PC-9 (cell line): ENCODE results near the gene ADCY2. TPM values are rescaled to one million over a fixed set of nuclear protein-coding genes. Genes with fewer than 3 reads are reported as not detected.

Experiments used
- BruUV-seq: library from RNA; stranded (reverse); fragments of 400-500 nt; replicated peaks from 2 replicates; lab custom pipeline; 2021; lab: Mats Ljungman, UMichigan
- CTCF ChIA-PET: fragments of 300-600 bp; sonication (Branson Sonifier 250); formaldehyde crosslinking; loops from one replicate; lab custom pipeline; 2022; ENCODE audit warnings: antibody characterized with exemption; lab: Charles Lee
- POLR2A ChIA-PET: fragments of 300-600 bp; sonication (Branson Sonifier 250); formaldehyde crosslinking; loops from one replicate; lab custom pipeline; 2022; ENCODE audit warnings: antibody characterized with exemption; ENCODE audit not compliant: unreplicated experiment; lab: Charles Lee
- DNase-seq, 2 experiments: peaks; one replicate each; pipeline versions ENCODE4 v3.0.0 to v3.0.0-alpha.2; 2015 to 2022; ENCODE audit warnings: mixed read lengths in 1 of 2
- H2AFZ ChIP-seq: fragments of 200-600 bp; sonication (generic); 2 replicates; pipeline ENCODE4 v1.8.1; 2017; ENCODE audit warnings: antibody characterized with exemption
- H3F3A ChIP-seq: fragments of 200-600 bp; sonication (generic); 2 replicates; pipeline ENCODE4 v1.8.1; 2017; ENCODE audit warnings: antibody characterized with exemption, mild to moderate bottlenecking, low read depth; ENCODE audit not compliant: insufficient read depth
- H3K27ac ChIP-seq: fragments of 200-600 bp; sonication (generic); 2 replicates; pipeline ENCODE4 v1.6.1; 2016; ENCODE audit warnings: mixed run types
- H3K27me3 ChIP-seq: fragments of 200-600 bp; sonication (generic); 2 replicates; pipeline ENCODE4 v1.6.1; 2016; ENCODE audit warnings: low read depth, mixed run types; ENCODE audit not compliant: insufficient read depth
- H3K36me3 ChIP-seq: fragments of 200-600 bp; sonication (generic); 2 replicates; pipeline ENCODE4 v1.6.1; 2016; ENCODE audit warnings: low read depth, mixed run types
- H3K4me1 ChIP-seq: fragments of 200-600 bp; sonication (generic); replicated peaks from 2 replicates; pipeline ENCODE4 v1.6.1; 2016; ENCODE audit warnings: mixed run types; ENCODE audit not compliant: insufficient read depth
- H3K4me2 ChIP-seq: fragments of 200-600 bp; sonication (generic); 2 replicates; pipeline ENCODE4 v1.6.1; 2017; ENCODE audit warnings: mixed run types
- H3K4me3 ChIP-seq: fragments of 200-600 bp; sonication (generic); 2 replicates; pipeline ENCODE4 v1.6.1; 2016; ENCODE audit warnings: mixed run types
- H3K79me2 ChIP-seq: fragments of 200-600 bp; sonication (generic); 2 replicates; pipeline ENCODE4 v1.6.1; 2017; ENCODE audit warnings: low read depth, mixed run types
- H3K9me2 ChIP-seq: fragments of 200-600 bp; sonication (generic); 2 replicates; pipeline ENCODE4 v1.8.1; 2017; ENCODE audit warnings: mild to moderate bottlenecking; ENCODE audit not compliant: insufficient read depth
- H3K9me3 ChIP-seq: fragments of 200-600 bp; sonication (generic); 2 replicates; pipeline ENCODE4 v1.8.1; 2016; ENCODE audit warnings: low read depth; ENCODE audit not compliant: insufficient read depth
- H4K20me1 ChIP-seq: fragments of 200-600 bp; sonication (generic); 2 replicates; pipeline ENCODE4 v1.8.1; 2017; ENCODE audit not compliant: insufficient read depth
- EZH2 ChIP-seq: fragments of 200-600 bp; sonication (generic); IDR thresholded peaks from 2 replicates; pipeline ENCODE4 v1.8.0; 2017; ENCODE audit warnings: antibody characterized with exemption, low read depth
- intact Hi-C: fragments of 100-400 bp; cut with micrococcal nuclease; formaldehyde crosslinking; loops from one replicate; pipeline ENCODE4 v1.10.0; 2022; ENCODE audit not compliant: unreplicated experiment
- total RNA-seq: library from RNA; stranded (reverse); gene quantifications from 2 replicates; pipeline ENCODE4 v1.2.3, GENCODE V29; 2021
- TF ChIP-seq, protein P1 (sequence below): fragments of 200-600 bp; sonication (generic); conservative IDR thresholded peaks from 2 replicates; pipeline ENCODE4 v1.6.1; 2017; ENCODE audit warnings: mixed run types, antibody characterized with exemption, mild to moderate bottlenecking, moderate library complexity

ADCY2 gene
- total RNA-seq, 1 experiment from 2014 or later: not detected

DNA sequence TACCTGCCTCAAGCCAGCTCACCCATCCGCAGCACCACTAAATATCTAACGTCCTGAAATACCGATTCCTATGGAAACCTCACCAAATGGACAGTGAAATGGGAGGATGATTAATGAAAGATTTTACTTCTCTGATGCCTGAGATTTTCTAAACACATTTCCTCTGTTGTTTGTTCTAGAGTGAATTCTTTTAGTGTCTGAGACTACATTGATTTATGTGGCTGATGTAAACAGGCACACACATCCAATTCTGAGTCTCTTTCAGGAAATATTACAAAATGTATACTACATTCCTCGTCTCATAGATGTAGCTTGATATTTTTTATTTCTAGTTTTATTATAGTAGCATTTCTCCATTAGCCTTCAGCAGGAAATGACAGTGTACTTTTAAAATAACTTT is 20.5 kb upstream of the ADCY2 start:
- no peaks in the 10 kb centered on the region for H3K9me3 ChIP-seq
- no peaks in the 10 kb centered on the region for H3K36me3 ChIP-seq
- no peaks in the 10 kb centered on the region for H3F3A ChIP-seq
- H3K4me2 ChIP-seq: no peak overlapping the region
- H3K4me3 ChIP-seq: no peak overlapping the region
- TF ChIP-seq, protein P1, sequence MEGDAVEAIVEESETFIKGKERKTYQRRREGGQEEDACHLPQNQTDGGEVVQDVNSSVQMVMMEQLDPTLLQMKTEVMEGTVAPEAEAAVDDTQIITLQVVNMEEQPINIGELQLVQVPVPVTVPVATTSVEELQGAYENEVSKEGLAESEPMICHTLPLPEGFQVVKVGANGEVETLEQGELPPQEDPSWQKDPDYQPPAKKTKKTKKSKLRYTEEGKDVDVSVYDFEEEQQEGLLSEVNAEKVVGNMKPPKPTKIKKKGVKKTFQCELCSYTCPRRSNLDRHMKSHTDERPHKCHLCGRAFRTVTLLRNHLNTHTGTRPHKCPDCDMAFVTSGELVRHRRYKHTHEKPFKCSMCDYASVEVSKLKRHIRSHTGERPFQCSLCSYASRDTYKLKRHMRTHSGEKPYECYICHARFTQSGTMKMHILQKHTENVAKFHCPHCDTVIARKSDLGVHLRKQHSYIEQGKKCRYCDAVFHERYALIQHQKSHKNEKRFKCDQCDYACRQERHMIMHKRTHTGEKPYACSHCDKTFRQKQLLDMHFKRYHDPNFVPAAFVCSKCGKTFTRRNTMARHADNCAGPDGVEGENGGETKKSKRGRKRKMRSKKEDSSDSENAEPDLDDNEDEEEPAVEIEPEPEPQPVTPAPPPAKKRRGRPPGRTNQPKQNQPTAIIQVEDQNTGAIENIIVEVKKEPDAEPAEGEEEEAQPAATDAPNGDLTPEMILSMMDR: no peak
- no peak for TF ChIP-seq EZH2
- no peak overlapping the region for H2AFZ ChIP-seq
- POLR2A ChIA-PET: no interaction called here
- H3K27me3 ChIP-seq: peaks cover 18% of the 10 kb centered on the region; the same call in 1 of the 2 replicates
- H3K9me2 ChIP-seq: no peaks in the 10 kb centered on the region
- no peaks in the 10 kb centered on the region for H4K20me1 ChIP-seq
- intact Hi-C loops: no loop called here
- H3K4me1 ChIP-seq: no peaks in the 10 kb centered on the region
- no peak overlapping the region for H3K27ac ChIP-seq
- CTCF ChIA-PET: no interaction called here
- no TSS peak for BruUV-seq
- H3K79me2 ChIP-seq: no peaks in the 10 kb centered on the region
- no peak for DNase-seq

DNA sequence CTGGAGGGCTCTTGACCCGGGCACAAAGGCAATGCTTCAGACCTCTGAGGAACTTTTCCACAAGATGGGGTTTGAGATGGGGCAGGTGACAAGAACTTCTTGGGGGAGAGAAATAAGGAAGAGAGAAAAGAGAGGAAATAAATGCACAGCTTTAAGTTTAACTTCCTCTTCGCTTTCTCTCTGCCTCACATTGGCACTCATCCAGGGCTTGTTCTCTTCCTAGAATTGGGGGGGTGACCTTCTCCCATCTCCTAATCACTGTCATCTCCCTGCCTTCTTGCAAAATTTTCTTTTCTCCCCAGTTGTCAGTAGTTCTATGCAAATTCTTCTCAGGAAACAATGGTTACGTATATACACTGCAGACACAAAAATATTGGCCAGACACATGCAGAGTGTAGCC is 19.1 kb upstream of the ADCY2 start:
- no peak overlapping the region for H2AFZ ChIP-seq
- no peaks in the 10 kb centered on the region for H4K20me1 ChIP-seq
- H3K4me1 ChIP-seq: no peaks in the 10 kb centered on the region
- H3K4me3 ChIP-seq: no peak overlapping the region
- intact Hi-C loops: no loop called here
- no peaks in the 10 kb centered on the region for H3K9me3 ChIP-seq
- DNase-seq: no peak
- H3K79me2 ChIP-seq: no peaks in the 10 kb centered on the region
- H3K36me3 ChIP-seq: no peaks in the 10 kb centered on the region
- TF ChIP-seq, protein P1: no peak
- TF ChIP-seq EZH2: no peak
- H3K27ac ChIP-seq: no peak overlapping the region
- H3K27me3 ChIP-seq: peaks cover 18% of the 10 kb centered on the region; the same call in 1 of the 2 replicates
- CTCF ChIA-PET: no interaction called here
- no TSS peak for BruUV-seq
- no peaks in the 10 kb centered on the region for H3K9me2 ChIP-seq
- POLR2A ChIA-PET: no interaction called here
- no peaks in the 10 kb centered on the region for H3F3A ChIP-seq
- no peak overlapping the region for H3K4me2 ChIP-seq

DNA sequence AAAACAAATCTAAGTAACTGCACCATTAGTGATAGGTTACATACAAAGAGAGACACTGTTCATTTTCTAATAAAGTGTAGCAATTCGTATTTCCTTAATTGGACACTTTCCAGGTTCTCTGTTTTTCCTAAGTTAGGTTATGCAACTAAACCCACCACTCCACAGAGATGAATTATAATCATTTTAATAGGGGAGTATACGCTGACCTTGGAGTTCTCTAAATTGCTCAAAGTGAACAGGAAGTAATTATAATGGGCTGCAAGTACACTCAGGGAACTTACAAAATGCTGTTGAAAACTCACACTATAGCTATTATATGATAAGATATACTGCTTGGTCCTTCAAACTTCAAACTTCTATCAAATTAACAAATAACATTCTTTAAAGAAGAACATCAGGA is 18.2 kb upstream of the ADCY2 start:
- no peaks in the 10 kb centered on the region for H3K9me2 ChIP-seq
- no peaks in the 10 kb centered on the region for H3K4me1 ChIP-seq
- H3K9me3 ChIP-seq: no peaks in the 10 kb centered on the region
- no peak overlapping the region for H3K4me3 ChIP-seq
- H3K27ac ChIP-seq: no peak overlapping the region
- H2AFZ ChIP-seq: no peak overlapping the region
- ChIA-PET POLR2A (no interaction called here), CTCF (no interaction called here)
- peaks cover 18% of the 10 kb centered on the region; the same call in 1 of the 2 replicates for H3K27me3 ChIP-seq
- intact Hi-C loops: no loop called here
- no peak for DNase-seq
- no peaks in the 10 kb centered on the region for H3F3A ChIP-seq
- H3K4me2 ChIP-seq: no peak overlapping the region
- H3K36me3 ChIP-seq: no peaks in the 10 kb centered on the region
- H4K20me1 ChIP-seq: no peaks in the 10 kb centered on the region
- no TSS peak for BruUV-seq
- TF ChIP-seq, protein P1: no peak
- no peak for TF ChIP-seq EZH2
- no peaks in the 10 kb centered on the region for H3K79me2 ChIP-seq
